GM21381 (cell line): ENCODE measurements around the gene LRRC1.

ENCODE experiments used
- ATAC-seq: cut with Tn5 transposase; IDR thresholded peaks from one replicate; pipeline ENCODE4 v1.9.1; 2021; ENCODE audit warnings: mild to moderate bottlenecking, moderate library complexity; ENCODE audit not compliant: unreplicated experiment

Gene LRRC1

GRCh38 chr6:53951383-53951782 is 156.6 kb downstream of the LRRC1 start:
- no peak for ATAC-seq

GRCh38 chr6:53956068-53956711 is 161.4 kb downstream of the LRRC1 start:
- no peak for ATAC-seq

- ATAC-seq = no peak
Measured at GRCh38 chr6:53956804-53957203, 162.0 kb downstream of the LRRC1 start.

GRCh38 chr6:53959717-53960116 is 164.9 kb downstream of the LRRC1 start:
- no peak for ATAC-seq

- no peak for ATAC-seq
Measured at GRCh38 chr6:53960311-53960710, 165.5 kb downstream of the LRRC1 start.

GRCh38 chr6:53961679-53962370 is 167.0 kb downstream of the LRRC1 start:
- no peak for ATAC-seq

- no peak for ATAC-seq
Measured at GRCh38 chr6:53962646-53963045, 167.8 kb downstream of the LRRC1 start.

GRCh38 chr6:53967415-53967814 is 172.6 kb downstream of the LRRC1 start:
- ATAC-seq = no peak
